ENCODE results near the gene SIPA1.

Gene SIPA1

DNA sequence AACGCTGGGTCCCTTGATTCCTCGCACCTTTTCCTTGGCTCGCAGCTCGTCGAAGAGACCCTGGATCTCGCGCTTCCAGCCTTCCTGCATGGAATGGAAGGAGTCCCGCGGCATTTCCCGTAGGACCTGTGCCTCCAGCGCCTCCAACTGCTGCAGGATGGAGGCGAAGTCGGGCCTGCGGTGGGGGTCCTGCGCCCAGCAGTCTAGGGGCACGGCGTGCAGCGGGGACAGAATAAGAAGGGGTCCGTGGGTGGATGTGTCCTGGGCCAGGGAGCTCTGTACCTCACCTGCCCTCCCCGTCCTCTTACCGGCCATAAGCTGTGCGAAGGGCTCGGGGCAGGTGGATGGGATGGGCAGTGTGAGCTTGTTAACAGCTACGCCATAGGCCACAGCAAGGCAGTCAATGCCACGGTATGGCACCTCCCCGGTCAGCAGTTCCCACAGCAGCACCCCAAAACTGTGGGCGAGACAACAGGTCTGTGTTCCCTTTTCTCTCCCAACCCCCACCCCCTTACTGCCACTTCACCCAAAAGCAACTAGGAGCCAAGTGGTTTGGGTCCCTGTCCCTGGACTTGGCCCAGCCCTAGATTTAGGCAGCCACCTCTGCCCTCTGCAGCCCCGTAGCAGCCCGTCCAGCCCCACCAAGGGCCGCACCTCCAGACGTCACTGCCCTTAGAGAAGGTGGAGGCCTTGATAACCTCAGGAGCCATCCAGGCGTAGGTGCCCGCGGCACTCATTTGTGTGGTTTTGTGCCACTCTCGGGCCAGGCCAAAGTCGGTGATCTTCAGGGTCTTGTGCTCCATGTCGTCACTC lies 30.1 kb upstream of the SIPA1 start:
- DNase-seq (ENCODE audit: low read depth) = no peak

DNA sequence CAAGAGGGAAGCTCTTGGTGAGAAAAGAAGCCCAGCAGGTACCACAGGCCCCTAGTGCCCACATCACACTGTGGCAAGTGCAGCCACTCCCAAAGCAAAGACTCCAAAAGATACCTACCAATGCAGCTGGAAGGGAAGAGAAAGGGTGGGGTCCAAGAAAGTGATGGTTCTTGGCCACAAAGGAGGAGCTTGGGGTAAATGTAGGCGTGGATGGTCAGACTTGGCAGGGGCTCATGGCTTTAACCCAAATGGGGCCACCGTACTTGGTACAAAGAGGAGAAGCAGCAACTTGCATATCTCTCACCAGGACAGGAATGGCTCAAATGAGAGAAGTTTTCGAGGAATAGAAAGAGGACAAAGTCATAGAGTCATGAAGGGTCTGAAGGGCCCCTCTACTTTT lies 28.7 kb upstream of the SIPA1 start:
- no peak for DNase-seq (ENCODE audit: low read depth)

DNA sequence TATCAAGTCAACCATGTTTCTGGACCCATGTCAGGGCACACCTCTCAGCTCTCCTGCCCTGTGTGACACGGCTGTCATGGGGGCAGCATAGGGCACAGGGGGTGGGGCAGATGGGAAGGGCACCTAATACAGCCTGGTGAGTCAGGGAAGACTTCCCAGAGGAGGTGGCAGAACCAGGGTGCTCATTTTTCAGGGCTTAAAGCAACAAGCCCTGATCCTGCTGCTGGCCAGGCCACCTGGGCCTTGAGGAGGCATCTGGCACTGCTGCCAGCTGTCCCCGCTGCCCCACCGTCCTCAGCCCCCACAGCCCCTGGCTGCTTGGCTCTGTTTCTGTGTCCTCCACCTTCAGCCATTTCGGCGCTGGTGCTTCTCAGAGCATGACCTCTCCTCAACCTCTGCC lies 28.2 kb upstream of the SIPA1 start:
- no peak for DNase-seq (ENCODE audit: low read depth)

DNA sequence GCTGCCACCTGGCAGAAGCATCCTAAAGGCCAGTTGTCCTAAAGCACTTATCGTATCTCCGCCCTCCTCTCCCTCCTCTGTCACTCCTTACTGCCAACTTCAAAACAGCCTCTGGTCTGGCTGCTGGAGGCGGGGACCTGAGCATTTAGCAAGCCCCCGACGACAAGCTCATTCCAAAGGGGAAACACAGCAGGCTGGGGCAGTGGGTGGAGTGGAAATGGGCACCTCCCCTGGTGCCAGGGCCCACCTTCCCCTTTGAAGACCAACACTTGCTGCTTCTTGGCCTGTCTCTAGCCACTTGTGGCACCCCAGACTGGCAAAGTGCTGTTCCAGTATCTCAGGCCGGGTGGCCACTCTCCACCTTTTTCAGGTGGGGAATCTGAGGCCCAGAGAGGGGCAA lies 27.5 kb upstream of the SIPA1 start:
- no peak for DNase-seq (ENCODE audit: low read depth)

DNA sequence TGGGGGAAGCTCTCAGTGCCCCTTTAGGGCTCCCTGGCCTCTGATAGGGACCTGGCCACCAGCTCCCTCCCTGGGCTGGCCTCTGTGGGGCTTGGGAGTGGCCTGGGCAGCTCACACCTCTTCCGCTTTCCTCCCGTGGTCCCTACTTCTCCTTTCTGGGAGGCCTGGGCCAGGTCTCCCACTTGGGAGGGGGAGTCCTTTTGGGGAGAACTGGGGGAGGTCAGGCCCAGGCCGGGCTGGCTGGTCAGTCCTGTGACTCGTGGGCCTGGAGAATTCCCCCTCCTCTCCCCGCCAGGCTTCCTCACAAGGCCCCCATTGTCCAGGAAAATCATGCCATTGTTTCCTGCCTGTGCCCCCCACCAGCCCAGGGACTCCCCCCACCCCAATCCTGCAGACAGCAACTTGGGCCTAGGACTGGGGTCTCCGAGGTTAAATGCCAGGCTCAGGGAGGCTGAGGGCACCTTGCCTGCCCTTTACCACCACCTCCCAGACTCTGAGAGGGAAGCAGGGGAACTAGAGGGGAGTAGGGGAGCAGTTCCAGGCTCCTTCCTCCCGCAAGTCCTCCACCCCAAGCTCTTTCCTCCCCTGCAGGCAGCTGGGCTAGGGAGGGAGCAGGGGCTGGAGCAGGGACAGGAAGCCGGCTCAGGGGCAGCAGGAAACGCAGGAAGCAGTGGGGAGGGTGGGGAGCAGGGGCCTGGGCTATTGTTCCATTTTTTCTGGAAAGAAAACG lies 26.7 kb upstream of the SIPA1 start:
- peak; percentile 38 for DNase-seq (ENCODE audit: low read depth)

DNA sequence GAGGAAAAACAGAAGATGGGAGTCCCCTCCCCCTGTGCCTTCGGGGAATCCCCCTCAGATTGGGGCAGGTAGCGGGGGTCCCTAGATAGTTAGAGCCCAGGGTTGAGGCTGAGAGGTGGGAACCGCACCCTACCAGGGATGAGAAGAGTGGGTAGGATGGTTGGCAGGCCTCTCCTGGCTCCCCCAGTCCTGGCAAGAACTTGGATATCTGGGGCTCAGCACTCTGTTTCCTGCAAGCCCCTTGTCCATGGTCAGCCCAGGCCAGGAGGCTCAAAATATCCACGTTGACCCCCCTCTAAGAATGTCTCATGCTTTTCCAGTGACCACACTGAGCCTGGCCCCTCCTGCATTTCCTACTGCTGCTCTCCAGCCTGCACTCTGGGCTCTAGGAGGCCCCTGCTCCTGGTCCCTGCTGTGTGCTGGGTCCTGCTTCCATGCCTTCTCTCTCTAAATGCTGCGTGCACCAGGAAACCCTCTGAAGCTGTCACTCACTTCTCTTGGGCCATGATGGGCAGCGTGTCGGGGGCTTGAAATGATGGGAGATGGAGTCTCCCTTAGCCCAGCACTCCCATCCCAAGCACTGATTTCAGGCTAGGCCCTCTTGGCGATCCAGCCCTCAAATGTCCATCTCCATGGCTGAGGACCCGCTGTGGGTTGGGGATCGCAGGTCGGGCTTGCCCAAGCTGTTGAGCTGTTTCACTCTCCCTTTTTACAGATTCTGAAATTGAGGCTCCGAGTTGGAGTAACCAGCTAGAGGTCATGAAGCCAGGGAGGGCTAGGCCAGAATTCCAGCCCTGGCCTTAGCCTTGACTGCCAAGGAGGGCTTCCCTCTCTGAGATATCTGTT lies 25.9 kb upstream of the SIPA1 start:
- DNase-seq (ENCODE audit: low read depth) = peak; percentile 57

DNA sequence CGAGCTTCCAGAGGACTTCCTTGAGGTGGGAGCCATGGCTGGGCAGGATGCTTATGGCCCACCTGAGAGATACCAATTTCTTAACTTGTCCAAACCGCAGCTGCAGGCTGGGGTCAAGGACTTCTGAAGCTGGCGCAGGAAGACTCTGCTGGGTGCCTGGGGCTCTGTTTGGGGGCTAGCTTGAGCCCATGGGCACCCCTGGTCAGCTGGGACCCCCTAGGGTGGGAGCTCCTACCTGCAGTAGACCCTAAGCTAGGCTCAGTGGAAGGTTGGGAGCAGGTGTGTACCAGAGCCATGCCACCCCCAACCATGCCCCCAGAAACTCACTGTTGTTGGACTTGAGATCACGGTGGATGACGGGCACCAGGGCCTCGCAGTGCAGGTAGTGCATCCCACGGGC lies 25.2 kb upstream of the SIPA1 start:
- DNase-seq (ENCODE audit: low read depth) = no peak

DNA sequence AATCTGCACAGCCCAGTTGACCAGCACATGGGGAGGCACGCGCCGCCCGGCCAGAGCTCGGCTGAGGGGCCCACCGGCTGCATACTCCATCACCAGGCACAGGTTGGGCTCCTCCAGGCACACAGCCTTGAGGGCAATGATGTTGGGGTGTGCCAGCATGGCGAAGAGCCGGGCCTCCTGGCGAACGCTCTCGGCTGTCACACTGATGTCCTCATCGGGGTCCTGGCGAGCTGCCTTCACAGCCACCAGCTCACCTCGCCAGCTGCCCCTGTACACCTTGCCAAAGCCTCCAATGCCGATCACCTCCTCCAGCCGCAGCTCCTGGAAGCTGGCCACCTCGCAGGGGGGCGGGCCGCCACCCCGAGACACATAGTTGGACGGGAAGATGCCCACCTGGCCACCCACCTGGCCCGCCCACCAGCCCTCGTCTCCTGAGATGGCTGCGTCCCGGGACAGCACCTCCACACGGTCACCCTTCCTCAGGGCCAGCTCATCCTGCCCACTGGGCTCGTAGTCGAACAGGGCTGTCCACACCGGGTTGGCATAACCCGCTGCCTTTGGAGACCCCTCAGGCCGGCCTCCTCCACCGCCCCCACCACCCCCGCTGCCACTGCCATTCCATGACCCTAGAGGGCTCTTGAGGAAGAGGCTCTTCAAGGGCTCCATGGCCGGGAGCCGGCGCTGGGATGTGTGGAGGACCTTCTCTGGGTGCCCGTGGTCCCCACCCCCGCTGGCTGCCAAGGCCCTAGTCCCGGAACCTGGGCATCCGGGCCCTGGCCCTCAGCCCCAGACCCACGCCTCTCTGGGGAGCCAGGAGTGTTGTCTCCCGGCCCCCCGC lies 24.6 kb upstream of the SIPA1 start:
- DNase-seq (ENCODE audit: low read depth) = no peak

DNA sequence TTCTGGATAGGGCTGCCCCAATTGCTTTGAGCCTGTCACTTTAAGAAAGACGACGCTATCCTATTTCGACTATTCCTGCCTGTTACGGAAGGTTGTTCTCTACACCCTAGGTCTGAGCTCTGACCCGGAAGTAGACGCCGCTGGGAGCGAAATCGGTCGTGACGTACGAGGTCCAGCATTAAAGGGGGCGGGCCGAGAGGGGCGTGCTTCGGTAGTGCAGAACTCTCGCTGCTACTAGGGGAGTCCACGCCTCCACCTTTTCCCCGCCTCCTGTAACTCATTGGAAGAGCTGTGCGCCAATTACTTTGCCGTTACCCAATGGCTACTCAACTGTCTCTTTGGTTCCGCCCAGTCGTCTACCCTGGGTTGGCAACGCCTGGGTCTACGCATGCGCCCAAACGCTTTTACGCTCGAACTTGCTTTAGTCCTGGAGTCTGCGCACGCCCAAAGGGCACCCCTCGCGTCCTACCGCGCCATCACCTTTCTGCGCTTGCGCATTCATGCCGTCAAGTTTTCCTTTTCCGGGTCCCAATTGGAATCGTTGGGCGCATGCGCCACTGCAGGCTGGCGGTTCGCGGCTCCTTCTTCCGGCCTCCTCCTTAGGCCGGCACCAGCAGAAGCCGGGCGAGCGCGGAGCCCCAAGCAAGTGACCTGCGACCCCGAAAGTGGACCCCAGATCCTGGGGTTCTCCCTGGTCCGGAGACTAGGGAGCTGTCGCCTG lies 22.5 kb upstream of the SIPA1 start, which contains the start of gene PCNX3:
Gene PCNX3, plus strand, starts transcription at position 548 of the 721 bp plus-strand sequence. CDS start 536 bp downstream, outside the sequence.
- peak; percentile 100 for DNase-seq (ENCODE audit: low read depth)

DNA sequence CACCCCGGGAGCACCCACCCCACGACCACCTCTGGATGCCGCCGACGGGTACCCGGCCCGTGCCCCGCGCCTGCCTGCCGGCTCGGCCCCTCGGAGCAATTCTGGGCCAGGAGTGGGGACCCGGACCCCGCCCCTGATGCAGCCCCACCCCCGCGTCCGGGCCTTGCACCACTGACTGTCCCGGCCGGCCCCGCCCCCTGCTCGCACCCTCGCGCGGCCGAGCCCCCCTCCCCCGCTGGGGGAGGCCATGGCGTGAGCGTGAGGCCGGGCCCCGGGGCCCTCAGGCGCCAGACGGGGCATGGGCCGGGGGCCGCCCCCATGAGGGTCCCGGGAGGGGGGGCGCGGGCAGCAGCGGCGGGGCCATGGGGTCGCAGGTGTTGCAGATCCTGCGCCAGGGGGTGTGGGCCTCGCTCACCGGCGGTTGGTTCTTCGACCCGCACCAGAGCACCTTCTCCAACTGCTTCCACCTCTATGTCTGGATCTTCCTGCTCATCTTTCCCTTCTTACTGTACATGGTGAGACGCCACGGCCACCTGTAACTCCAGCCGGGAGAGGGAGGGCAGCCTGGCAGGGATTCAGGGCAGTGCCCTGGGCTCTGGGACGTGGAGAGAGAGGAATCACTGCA lies 21.8 kb upstream of the SIPA1 start:
- DNase-seq (ENCODE audit: low read depth) = peak; percentile 39

DNA sequence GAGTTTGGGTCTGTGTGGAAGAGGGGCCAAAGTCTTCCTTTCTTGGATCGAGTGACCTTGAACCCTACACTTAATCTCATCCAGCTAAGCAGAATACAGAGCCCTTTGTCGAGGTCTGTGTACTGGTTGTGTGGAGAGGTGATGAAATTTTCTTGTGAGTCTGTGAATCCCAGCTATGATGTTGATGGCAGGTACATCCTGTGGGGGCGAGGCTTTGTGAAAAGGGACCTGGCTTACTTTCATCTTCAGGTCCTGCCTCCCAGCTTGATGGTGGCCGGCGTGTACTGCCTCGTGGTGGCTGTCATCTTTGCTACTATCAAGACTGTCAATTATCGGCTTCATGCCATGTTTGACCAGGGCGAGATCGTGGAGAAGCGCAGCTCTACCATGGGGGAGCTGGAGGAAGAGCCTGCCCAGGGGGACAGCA lies 21.3 kb upstream of the SIPA1 start:
- no peak for DNase-seq (ENCODE audit: low read depth)

DNA sequence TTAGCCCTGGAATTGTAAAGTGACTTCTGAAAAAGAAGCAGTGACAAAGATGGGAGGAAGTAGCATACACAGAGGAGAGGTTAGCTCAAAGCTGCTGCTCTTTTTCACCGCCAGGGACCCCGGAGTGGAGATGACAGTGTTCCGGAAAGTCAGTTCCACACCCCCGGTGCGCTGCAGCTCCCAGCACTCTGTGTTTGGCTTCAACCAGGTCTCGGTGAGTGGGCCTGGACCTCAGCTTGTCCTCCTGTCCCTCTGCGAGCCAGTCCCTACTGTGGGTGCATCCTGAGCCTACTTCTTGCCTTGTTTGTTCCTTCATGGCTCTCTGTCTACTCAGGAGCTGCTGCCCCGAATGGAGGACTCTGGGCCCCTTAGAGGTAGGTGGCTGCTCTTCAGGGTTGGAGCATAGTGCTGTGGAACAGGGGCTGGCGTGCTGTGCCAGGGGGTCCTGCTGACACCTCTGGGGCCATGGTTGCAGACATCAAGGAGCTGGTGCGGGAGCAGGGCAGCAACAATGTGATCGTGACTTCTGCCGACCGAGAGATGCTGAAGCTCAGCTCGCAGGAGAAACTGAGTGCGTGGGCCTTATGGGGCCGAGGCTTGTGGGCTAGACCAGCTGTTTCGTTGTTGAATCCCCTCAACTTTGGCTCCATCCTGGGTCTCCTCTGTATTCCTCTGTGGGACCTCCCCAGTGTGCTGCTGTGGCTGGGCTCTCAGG lies 20.6 kb upstream of the SIPA1 start:
- no peak for DNase-seq (ENCODE audit: low read depth)

DNA sequence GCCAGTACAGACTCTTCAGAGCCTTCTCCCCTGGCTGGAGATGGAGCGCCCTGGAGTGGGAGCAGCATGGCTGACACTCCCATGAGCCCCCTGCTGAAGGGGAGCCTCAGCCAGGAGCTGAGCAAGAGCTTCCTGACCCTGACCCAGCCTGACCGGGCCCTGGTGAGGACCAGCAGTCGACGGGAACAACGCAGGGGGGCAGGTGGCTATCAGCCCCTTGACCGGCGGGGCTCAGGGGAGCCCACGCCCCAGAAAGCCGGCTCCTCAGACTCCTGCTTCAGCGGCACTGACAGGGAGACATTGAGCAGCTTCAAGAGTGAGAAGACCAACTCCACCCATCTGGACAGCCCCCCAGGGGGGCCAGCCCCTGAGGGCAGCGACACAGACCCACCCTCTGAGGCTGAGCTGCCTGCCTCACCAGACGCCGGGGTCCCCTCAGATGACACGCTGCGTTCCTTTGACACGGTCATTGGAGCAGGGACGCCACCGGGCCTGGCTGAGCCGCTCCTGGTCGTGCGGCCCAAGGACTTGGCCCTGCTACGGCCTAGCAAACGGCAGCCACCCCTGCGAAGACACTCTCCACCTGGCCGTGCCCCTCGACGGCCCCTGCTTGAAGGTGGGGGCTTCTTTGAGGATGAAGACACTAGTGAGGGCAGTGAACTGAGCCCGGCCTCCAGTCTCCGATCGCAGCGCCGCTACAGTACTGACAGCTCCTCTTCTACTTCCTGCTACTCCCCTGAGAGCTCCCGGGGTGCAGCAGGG lies 19.7 kb upstream of the SIPA1 start:
- no peak for DNase-seq (ENCODE audit: low read depth)

DNA sequence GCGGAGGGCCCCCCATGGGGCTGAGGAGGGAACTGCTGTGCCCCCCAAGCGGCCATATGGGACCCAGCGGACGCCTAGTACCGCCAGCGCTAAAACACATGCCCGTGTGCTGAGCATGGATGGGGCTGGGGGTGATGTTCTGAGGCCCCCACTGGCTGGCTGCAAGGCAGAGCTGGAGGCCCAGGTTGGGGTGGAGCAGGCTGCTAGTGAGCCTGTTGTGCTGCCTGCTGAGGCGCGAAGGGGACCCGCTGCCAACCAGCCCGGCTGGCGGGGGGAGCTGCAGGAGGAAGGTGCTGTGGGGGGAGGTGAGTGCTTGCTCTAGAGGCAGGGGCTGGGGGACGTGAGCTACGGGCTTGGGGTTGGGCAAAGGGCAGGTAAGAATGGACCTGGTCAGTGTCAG lies 19.1 kb upstream of the SIPA1 start:
- no peak for DNase-seq (ENCODE audit: low read depth)

DNA sequence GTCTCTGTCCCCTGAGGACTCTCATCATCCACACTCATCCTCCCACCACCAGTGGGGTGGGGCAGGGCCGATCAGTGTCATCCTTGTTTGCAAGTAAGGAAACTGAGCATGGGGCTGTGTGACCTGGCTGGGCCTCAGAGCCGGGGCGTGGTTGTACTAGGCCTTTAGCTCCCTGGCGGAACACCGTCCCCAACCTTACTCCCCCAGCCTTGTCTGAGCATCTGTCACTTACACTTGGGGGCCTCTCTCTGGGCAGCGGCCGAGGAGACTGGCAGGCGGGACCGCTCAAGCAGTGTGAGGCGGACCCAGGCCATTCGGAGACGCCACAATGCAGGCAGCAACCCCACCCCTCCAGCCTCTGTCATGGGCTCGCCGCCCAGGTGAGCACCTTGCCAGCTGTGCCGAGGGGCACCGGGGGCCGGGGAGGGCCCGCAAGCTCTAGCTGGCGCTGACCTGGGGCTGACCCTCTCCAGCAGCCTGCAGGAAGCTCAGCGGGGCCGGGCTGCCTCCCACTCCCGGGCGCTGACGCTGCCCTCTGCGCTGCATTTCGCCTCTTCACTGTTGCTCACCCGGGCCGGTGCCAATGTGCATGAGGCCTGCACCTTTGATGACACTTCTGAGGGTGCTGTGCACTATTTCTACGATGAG lies 18.5 kb upstream of the SIPA1 start:
- no peak for DNase-seq (ENCODE audit: low read depth)

DNA sequence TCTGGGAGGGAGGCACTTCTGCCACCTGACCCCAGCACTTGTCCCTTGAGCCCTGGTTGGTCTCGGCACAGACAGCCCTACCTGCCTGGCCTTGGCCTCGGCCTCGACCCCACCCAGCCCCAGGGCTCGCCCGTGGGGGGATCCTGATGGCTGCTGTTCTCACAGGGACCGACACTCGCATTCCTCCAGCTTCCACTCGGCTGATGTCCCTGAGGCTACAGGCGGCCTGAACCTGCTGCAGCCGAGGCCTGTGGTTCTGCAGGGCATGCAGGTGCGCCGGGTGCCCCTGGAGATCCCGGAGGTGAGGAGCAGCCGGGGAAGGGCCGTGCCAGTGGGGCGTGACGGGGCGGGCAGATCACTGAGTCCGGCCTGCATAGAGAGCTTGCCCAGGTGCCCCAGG lies 17.2 kb upstream of the SIPA1 start:
- DNase-seq (ENCODE audit: low read depth) = no peak

DNA sequence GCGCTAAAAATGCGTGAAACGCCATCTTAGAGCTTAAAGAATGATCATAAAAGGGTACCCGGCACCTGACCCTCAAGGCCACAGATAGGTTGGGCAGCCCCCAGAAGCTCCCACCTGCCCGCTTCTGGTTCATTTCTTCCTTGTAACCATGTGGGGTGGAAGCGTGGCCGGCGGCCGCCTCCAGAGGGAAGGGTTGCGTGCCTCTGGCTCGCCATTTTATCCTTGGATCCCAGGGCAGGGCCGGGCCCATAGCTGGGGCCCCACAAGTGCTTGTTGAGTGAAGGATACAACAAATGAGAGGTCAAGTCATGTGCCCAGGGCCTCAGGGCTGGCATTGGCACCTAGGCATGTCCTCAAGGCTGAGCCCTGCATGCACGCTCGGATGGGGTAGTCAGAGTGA lies 16.4 kb upstream of the SIPA1 start:
- no peak for DNase-seq (ENCODE audit: low read depth)

DNA sequence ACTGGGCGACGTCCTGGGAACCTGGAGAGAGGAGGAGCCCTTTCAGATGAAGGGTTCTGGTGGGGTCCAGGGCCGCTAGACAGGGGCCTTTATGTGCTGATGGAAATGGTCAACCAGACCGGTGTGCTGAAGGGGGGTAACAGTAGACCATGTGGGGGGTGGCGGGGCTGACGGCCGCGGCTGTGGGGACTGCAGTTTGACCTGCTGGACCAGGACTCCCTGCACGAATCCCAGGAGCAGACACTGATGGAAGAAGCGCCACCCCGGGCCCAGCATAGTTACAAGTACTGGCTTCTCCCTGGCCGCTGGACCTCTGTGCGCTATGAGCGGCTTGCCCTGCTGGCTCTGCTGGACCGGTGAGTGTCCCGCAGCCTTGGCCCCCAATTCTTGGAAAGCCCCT lies 15.9 kb upstream of the SIPA1 start:
- no peak for DNase-seq (ENCODE audit: low read depth)

DNA sequence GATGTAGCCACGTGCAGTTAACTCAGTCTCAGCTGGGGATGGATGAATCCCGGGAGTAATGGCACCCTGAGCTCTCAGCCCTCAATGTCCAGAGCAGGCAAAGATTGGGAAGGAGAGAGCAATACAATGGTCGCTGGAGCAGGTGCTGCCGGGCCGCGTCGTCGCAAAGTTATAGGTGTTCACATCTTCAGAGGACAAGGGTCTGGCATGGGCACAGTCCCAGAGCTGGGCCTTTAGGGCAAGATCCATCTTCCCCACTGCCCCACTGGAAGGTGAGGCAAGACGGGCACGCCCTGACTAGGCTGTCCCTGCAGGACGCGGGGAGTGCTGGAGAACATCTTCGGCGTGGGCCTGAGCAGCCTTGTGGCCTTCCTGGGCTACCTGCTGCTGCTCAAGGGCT lies 14.7 kb upstream of the SIPA1 start:
- no peak for DNase-seq (ENCODE audit: low read depth)

Measured in EH (cell line).